Mesodermal cell (in vitro differentiated cells): ENCODE results near the gene SIK3.

ENCODE experiments used
- H3K27ac ChIP-seq: 2 replicates; pipeline ENCODE4 v1.7.0; 2013; ENCODE audit warnings: mild to moderate bottlenecking, low read depth, low read length, moderate library complexity; ENCODE audit not compliant: severe bottlenecking
- H3K36me3 ChIP-seq: 2 replicates; pipeline ENCODE4 v1.7.1; 2013; ENCODE audit warnings: mild to moderate bottlenecking, low read length, moderate library complexity; ENCODE audit not compliant: control insufficient read depth, insufficient read depth
- H3K4me1 ChIP-seq: one replicate; pipeline ENCODE4 v1.7.1; 2013; ENCODE audit warnings: mild to moderate bottlenecking, low read length; ENCODE audit not compliant: insufficient read depth, control insufficient read depth, poor library complexity, severe bottlenecking
- H3K4me3 ChIP-seq: 2 replicates; pipeline ENCODE4 v1.7.0; 2013; ENCODE audit warnings: low read length, control low read depth, mild to moderate bottlenecking; ENCODE audit not compliant: insufficient read depth, poor library complexity, severe bottlenecking; ENCODE audit errors: extremely low read depth
- H3K9me3 ChIP-seq: 2 replicates; pipeline ENCODE4 v1.7.1; 2013; ENCODE audit warnings: mild to moderate bottlenecking, low read length, moderate library complexity; ENCODE audit not compliant: control insufficient read depth
- WGBS, 2 experiments: methylation state at CpG; one replicate each; pipeline ENCODE4 v1.1.5; 2013; ENCODE audit warnings: missing lambda C conversion rate in 2 of 2; ENCODE audit not compliant: insufficient coverage in 2 of 2; 5-methylcytosine and 5-hydroxymethylcytosine counted together

The SIK3 gene

GRCh38 chr11:117020869-117021564 is 77.2 kb downstream of the SIK3 start:
- 92 to 100% methylated on average over 1 to 2 of the region's 6 CpGs for WGBS, 2 experiments
- H3K9me3 ChIP-seq: peaks cover 5% of the 10 kb centered on the region
- no peak overlapping the region for H3K4me3 ChIP-seq
- no peak overlapping the region for H3K27ac ChIP-seq
- H3K4me1 ChIP-seq: peaks cover 3% of the 10 kb centered on the region
- no peaks in the 10 kb centered on the region for H3K36me3 ChIP-seq

- H3K4me1 ChIP-seq: peaks cover 3% of the 10 kb centered on the region
- H3K9me3 ChIP-seq: peaks cover 5% of the 10 kb centered on the region
- WGBS, 2 experiments: 83 to 100% methylated on average over 1 of the region's 1 CpG
- no peak overlapping the region for H3K4me3 ChIP-seq
- no peak overlapping the region for H3K27ac ChIP-seq
- no peaks in the 10 kb centered on the region for H3K36me3 ChIP-seq
Observed at GRCh38 chr11:117020287-117020686, 77.9 kb downstream of the SIK3 start.

GRCh38 chr11:117019871-117020270 is 78.4 kb downstream of the SIK3 start:
- peaks cover 5% of the 10 kb centered on the region for H3K9me3 ChIP-seq
- no peaks in the 10 kb centered on the region for H3K36me3 ChIP-seq
- peaks cover 3% of the 10 kb centered on the region for H3K4me1 ChIP-seq
- 90 to 93% methylated on average over 2 to 3 of the region's 7 CpGs for whole genome bisulfite sequencing, 2 experiments
- no peak overlapping the region for H3K4me3 ChIP-seq
- no peak overlapping the region for H3K27ac ChIP-seq

GRCh38 chr11:117017456-117017855 is 80.8 kb downstream of the SIK3 start:
- H3K9me3 ChIP-seq: peaks cover 5% of the 10 kb centered on the region
- H3K27ac ChIP-seq: no peak overlapping the region
- peaks cover 2% of the 10 kb centered on the region for H3K4me1 ChIP-seq
- no CpG with 5 or more reads among the region's 1 CpG for WGBS, 2 experiments
- H3K4me3 ChIP-seq: no peak overlapping the region
- no peaks in the 10 kb centered on the region for H3K36me3 ChIP-seq

- Histone ChIP-seq H3K4me1 (no peaks in the 10 kb centered on the region), H3K9me3 (peaks cover 5% of the 10 kb centered on the region), H3K27ac (no peak overlapping the region), H3K4me3 (no peak overlapping the region), H3K36me3 (no peaks in the 10 kb centered on the region)
- WGBS, 2 experiments: 88 to 100% methylated on average over 1 of the region's 4 CpGs
Observed at GRCh38 chr11:117016747-117017146, 81.5 kb downstream of the SIK3 start.

DNA sequence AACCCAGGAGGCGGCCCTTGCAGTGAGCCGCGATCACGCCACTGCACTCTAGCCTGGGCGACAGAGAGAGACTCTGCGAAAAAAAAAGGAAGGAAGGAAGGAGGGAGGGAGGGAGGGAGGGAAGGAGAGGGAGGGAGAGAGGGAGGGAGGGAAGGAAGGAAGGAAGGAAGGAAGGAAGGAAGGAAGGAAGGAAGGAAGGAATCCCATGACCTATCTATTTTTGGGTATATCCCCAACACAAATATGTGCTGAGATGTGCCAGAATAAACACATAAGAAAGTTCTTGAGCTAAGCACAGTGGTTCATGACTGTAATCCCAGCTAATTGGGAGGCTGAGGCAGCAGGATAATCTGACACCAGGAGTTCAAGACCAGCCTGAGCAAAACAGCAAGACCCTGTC is 82.0 kb downstream of the SIK3 start:
- Histone ChIP-seq H3K9me3 (peaks cover 5% of the 10 kb centered on the region), H3K27ac (no peak overlapping the region), H3K36me3 (no peaks in the 10 kb centered on the region), H3K4me1 (no peaks in the 10 kb centered on the region), H3K4me3 (no peak overlapping the region)
- WGBS, 2 experiments: 100% methylated on average over 1 of the region's 6 CpGs; no CpG with 5 or more reads in 1 of the 2 experiments

DNA sequence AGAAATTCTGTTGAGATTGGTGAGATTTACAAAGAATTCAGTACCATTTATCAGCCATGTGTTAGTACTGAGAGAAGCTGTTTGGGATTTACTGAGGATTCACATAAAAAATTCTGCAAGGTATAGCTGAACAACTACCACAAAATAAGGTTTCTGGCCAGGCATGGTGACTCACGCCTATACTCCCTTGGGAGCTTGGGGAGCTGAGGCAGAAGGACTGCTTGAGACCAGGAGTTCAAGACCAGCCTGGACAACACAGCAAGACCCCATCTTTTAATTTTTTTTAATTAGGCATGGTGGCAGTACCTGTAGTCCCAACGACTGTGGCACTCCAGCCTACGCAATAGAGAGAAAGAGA is 86.7 kb downstream of the SIK3 start:
- Histone ChIP-seq H3K27ac (no peak overlapping the region), H3K4me1 (peaks cover 11% of the 10 kb centered on the region), H3K9me3 (no peaks in the 10 kb centered on the region), H3K4me3 (no peak overlapping the region), H3K36me3 (no peaks in the 10 kb centered on the region)
- 90 to 100% methylated on average over 1 to 2 of the region's 3 CpGs for WGBS, 2 experiments

DNA sequence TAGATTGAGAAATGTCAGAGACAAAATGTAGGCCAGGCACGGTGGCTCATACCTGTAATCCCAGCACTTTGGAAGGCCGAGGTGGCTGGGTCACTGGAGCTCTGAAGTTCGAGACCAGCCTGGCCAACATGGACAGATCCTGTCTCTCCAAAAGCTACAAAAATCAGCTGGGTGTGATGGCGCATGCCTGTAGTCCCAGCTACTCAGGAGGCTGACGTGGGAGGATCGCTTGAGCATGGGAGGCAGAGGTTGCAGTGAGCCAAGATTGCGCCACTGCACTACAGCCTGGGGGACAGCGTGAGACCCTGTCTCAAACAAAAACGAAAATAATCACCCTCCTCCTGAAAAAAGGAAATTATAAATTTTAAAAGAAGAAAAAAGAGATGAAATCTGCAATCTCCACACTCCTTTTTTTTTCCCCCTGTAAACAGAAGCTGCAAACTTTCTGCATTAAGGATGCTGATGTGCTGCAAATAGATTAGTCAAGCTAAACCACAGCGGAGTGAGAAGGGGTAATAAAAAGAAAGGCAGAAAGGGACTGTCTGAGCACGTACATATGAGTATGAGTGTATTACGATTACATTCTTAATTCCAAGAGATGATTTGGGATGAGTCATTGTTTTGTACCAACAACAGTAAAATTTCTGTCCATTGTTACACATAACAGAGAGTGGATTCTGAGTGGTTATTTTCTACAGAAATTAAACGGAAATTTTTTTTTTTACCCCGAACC is 87.3 kb downstream of the SIK3 start:
- H3K36me3 ChIP-seq: no peaks in the 10 kb centered on the region
- H3K4me1 ChIP-seq: peaks cover 11% of the 10 kb centered on the region
- H3K27ac ChIP-seq: no peak overlapping the region
- no peaks in the 10 kb centered on the region for H3K9me3 ChIP-seq
- no peak overlapping the region for H3K4me3 ChIP-seq
- WGBS, 2 experiments: 95 to 98% methylated on average over 6 to 7 of the region's 14 CpGs

GRCh38 chr11:117009905-117010605 is 88.2 kb downstream of the SIK3 start:
- no peak overlapping the region for H3K4me3 ChIP-seq
- no peaks in the 10 kb centered on the region for H3K9me3 ChIP-seq
- 80% methylated on average over 1 of the region's 3 CpGs; no CpG with 5 or more reads in 1 of the 2 experiments for WGBS, 2 experiments
- H3K27ac ChIP-seq: no peak overlapping the region
- H3K4me1 ChIP-seq: peaks cover 11% of the 10 kb centered on the region
- H3K36me3 ChIP-seq: no peaks in the 10 kb centered on the region

GRCh38 chr11:117005758-117006157 is 92.5 kb downstream of the SIK3 start:
- H3K9me3 ChIP-seq: no peaks in the 10 kb centered on the region
- no peak overlapping the region for H3K27ac ChIP-seq
- WGBS, 2 experiments: 80% methylated on average over 1 of the region's 1 CpG; no CpG with 5 or more reads in 1 of the 2 experiments
- H3K36me3 ChIP-seq: no peaks in the 10 kb centered on the region
- peaks cover 11% of the 10 kb centered on the region for H3K4me1 ChIP-seq
- H3K4me3 ChIP-seq: no peak overlapping the region
